HG03025 (cell line): ENCODE measurements around the gene TMEM220.
"Not testable (repeated sequence)": the region's sequence is repeated elsewhere in the genome, so short reads cannot be mapped to it uniquely, and the experiment has no call there.

ENCODE experiments used
- ATAC-seq: cut with Tn5 transposase; IDR thresholded peaks from one replicate; pipeline ENCODE4 v1.9.1; 2021; ENCODE audit warnings: mild to moderate bottlenecking, moderate library complexity; ENCODE audit not compliant: unreplicated experiment, low FRiP score

Gene TMEM220

DNA sequence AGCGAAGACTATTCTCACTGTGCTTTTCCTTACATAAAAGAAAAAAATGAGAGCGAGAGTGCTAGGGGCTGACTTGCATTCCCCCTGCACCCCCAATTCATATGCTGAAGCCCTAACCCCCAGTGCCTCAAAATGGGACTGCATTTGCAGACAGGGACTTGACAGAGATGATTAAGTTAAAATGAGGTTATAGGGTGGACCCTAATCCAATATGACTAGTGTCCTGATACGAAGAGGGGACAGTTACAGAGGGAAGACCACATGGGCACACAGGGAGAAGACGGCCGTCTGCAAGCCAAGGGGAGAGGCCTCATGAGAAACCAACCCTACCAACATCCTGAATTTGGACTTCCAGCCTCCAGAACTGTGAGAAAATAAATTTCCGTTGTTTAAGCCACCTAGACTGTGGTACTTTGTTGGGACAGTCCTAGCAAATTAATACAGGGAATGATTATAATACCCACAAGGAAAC, 1.6 kb upstream of the TMEM220 start:
- ATAC-seq, result no peak

DNA sequence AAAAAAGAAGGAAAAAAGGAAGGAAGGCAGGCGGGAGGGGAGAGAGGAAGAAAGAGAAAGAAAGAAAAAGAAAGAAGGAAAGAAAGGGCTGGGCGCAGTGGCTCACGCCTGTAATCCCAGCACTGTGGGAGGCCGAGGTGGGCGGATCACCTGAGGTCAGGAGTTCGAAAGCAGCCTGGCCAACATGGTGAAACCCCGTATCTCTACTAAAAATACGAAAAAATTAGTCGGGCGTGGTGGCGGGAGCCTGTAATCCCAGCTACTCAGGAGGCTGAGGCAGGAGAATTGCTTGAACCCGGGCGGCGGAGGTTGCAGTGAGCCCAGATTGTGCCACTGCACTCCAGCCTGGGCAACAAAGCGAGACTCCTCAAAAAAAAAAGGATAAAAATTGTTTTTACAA, 424 bp upstream of the TMEM220 start:
- not testable (repeated sequence) for ATAC-seq

- ATAC-seq, result no peak
Observed at GRCh38 chr17:10728331-10728892, 1.4 kb downstream of the TMEM220 start.

DNA sequence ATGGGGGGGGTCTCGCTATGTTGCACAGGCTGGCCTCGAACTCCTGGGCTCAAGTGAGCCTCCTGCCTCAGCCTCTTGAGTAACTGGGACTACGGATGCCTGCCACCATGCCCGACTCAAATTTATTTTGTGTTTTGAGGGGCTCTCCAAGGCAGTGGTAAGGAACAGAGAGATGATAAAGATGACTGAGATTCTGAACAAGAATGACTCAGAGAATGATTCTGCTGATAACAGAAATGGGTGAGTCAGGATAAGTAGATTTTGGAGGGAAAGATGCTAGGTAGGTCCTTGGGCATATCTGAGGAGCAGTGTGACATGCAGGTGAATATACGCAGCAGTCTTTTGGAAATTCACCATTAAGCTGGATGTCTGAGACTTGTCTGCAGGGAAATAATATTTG, 2.6 kb downstream of the TMEM220 start:
- no peak for ATAC-seq

GRCh38 chr17:10726196-10726595, 3.6 kb downstream of the TMEM220 start:
- no peak for ATAC-seq

- no peak for ATAC-seq
Observed at GRCh38 chr17:10725262-10725661, 4.6 kb downstream of the TMEM220 start.

DNA sequence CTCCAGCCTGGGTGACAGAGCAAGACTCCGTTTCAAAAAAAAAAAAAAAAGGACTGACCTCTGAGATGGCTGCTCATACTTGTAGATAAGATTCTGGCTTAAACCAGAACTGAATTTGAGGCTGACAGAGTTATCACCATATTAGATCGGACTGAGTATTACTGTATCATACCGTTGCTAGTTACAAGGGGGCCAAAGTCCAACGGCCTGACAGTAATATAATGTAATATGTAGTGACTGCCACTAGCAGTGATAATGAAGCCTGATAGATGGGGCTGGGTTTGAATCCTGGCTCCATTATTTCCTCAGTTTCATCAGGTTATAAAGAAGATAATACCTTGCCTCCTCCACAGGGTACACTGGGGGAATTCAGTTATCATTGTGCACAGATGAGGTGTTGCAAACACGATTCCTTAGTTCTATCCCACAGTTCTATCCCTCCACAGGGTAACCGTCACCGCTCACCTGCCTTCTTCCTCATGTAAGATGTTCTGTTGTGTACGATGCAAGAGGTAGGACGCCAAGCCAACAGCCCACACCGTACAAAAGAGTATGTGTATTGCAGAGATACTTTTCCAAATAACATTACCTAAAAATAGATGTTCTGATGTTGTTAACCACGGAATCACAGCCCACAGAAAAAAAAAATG, 5.2 kb downstream of the TMEM220 start:
- ATAC-seq, result no peak

- no peak for ATAC-seq
Observed at GRCh38 chr17:10718547-10718946, 11.3 kb downstream of the TMEM220 start.

DNA sequence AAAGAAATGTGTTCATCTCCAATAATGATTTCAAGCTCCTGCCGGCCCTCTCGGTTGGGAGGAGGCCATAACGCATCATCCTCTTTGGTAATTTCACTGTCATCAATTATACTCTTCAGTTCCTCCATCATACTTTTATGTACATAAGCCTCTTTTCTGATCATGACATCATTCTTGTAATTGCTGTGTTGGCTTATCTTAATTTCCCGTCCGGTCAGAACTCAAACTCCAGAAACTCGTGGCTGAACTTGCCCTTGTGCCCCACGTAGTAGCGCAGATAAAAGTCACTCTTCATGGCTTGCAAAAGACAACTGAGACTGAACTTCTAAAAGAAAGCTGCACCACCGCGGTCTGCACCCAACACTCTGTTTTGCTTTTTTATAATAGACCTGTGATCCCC, 13.6 kb downstream of the TMEM220 start:
- ATAC-seq, result no peak

GRCh38 chr17:10713318-10713717, 16.5 kb downstream of the TMEM220 start:
- ATAC-seq, result no peak

GRCh38 chr17:10705727-10706126, 24.1 kb downstream of the TMEM220 start:
- no peak for ATAC-seq

GRCh38 chr17:10702574-10702973, 27.2 kb downstream of the TMEM220 start:
- ATAC-seq, result no peak

GRCh38 chr17:10699856-10700255, 30.0 kb downstream of the TMEM220 start:
- ATAC-seq, result no peak

DNA sequence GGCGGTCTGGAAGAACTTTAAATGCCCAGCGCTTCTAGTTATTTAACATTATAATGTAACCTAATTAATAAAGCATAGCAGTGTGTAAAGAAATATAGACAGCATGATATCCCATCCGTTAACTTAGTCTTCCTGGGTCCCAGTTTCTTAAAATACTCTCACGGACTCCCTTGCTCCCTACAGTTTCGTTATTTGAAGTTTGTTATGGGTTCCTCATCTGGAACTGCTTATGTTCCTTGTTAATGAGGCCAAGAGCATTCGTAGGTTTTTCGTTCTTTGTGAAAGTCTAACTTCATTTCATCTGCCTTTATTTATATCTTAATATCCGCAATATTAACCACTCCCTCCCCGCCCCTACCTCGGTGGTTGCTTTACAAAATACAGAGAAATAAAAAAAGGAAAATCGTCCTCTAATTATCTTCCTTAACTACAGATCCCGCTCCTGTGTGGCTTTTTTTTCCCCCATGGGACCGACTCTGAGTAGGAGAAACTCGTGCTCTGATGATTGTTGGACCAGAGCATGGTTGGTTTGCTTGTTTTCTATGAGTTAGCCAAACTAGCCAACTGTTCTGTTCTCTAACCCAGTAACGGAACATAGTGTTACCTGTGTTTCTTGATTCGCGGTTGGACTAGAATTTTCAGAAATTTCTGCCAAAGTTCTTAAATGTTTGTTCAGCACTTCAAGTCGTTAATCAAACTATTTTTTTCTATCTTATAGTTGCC, 31.6 kb downstream of the TMEM220 start:
- ATAC-seq, result no peak

DNA sequence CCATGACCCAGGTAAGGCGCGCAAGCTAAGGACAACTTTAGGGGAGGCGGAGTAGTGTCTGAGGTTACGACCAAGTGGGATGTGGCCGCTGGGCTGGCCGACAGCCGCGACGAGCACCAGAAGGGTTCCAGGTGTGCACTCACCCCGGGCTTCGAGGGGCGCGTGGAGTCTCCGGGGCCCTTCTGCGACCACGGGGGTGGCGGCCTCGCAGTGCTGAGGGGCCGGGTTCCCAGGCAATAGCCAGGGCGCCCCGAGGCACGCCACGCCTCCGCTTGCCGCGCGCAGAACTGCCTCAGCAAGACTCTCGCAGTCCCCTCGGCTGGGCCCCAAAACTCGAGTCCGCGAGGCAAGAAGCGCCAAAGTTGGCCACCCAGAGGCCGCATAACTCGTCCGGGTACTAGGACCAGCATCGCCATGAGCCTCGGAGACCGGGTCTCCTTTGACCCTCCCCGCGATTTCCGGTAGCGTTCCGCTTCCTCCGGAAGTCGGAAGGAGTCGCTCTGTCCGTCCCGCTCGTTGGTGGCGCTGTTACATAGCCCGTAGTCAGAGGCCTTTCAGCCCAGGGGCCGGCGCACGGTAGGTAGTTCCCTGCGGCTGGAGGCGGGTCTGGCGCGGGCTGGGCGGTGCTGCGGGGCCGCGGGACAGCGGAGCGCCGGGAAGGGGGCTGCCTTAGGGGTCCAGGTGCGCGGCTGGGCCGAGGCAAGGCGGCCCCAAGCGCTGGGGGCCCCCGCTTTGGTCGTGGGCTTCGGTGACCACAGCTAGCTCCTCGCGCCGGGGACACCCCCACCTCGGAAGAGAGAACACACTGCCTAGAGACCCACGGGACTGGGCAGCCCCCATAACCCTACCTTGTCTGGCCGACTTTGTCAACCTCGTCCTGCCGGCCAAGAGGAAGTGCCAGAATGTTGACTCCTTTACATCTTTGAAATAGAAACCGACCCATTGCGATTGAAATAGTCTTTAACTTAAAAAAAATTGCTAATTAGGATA, 32.4 kb downstream of the TMEM220 start, which contains the start of the genes ADPRM and SCO1:
ADPRM (plus strand) TSS at position 503 of the 990 bp plus-strand sequence. CDS start 7,333 bp downstream, outside the sequence.
SCO1 (minus strand) TSS at position 442 of the 990 bp plus-strand sequence; CDS start at position 416, 26 bp downstream.
- ATAC-seq, result peak; percentile 93

DNA sequence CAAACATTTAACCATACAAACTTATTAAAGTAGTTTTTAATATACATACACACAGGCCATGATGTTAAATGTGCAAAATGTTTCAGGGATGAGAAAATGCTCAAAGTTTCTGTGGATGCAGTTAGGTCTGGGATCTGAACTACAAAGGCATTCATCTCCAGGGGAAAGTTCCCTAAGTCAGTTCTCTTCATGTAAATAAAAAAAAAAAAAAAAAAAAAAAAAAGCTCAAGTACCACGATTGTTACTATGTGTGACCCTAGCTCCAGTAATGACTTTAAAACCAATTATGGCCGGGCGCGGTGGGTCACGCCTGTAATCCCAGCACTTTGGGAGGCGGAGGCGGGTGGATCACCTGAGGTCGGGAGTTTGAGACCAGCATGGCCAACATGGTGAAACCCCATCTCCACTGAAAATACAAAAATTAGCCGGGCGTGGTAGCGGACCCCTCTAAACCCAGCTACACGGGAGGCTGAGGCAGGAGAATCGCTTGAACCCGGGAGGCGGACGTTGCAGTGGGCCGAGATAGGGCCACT, 33.9 kb downstream of the TMEM220 start:
- ATAC-seq, result not testable (repeated sequence)

DNA sequence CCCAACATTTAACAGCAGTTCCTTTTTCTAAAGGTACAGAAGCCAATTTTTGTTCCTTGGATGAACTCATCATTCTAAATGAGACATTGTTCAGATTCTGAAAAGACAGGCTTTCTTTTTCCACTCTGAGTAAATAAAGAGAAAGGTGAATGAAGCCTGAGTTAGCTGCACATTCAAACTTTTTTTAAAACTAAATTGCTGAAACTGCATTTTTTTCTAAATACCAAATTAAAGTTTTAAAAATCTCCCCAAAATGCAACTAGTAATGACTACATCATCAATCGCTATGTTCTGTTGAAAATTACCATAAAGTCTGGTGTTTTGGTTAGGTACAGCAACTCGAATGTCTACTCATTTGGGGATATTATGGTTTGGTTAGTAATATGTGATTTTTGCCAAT, 42.3 kb downstream of the TMEM220 start:
- no peak for ATAC-seq

GRCh38 chr17:10683853-10684252, 46.0 kb downstream of the TMEM220 start:
- no peak for ATAC-seq

DNA sequence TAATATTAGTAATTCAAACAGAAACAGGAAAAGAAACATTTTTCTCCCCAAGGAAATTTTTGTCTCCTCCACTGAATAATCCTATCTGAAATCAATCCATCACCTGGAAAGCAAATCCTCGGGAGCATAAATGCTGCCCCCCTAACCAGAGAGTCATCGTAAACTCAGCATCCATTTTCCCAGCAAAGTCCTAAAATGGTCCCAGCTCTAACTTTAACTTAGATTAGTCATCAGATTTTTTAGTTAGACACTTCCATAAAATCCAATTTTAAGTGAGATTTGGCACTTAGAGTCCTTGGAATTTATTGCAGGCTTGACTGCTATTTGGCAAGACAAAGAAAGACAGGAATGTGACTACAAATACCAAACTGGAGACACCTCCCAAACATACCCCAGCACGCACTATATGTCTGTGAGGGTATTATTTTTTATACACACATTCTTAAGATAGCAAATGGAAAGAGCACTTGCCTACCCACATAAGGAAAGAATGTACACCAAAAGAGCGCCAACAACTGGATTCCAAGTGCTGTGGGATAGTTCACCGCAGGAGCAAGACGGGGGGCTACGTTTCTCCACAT, 47.9 kb downstream of the TMEM220 start:
- no peak for ATAC-seq

DNA sequence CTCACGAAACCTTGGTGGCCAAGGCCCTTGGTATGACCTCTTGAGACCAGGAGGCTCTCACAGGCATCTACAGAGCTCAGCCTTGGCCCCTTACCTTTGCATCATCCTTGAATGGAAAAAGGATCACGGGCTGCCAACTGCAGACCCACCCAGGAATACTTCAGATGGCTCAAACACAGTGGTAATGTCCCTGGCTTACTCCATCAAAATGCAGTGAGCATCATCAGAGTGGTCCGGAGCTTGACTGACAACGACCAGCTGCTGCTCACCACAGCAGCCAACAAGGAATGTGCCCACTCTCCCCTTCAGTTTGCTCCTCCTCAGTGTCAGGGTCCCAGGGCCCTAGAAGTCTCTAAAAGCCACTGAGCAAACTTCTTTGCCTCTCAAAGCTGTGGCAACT, 55.1 kb downstream of the TMEM220 start:
- ATAC-seq, result no peak
